Neural cell (in vitro differentiated cells): ENCODE results near the gene OR4M2. TPM values are rescaled to one million over a fixed set of nuclear protein-coding genes. Genes with fewer than 3 reads are reported as not detected.
"Not testable (repeated sequence)": the region's sequence is repeated elsewhere in the genome, so short reads cannot be mapped to it uniquely, and the experiment has no call there.

Experiments used
- H2AFZ ChIP-seq: fragments of 200-600, 300-800 bp; sonication (generic), shearing (Covaris generic); 2 replicates; pipeline ENCODE4 v1.6.0; 2014; ENCODE audit warnings: low read depth, mild to moderate bottlenecking, antibody characterized with exemption, low read length, moderate library complexity
- H3F3A ChIP-seq: fragments of 200-600 bp; shearing (Covaris generic); 2 replicates; pipeline ENCODE4 v1.6.1; 2016; ENCODE audit warnings: mild to moderate bottlenecking, moderate library complexity, mixed read lengths, antibody characterized with exemption, low read length; ENCODE audit not compliant: insufficient read depth, poor library complexity, severe bottlenecking
- H3K27ac ChIP-seq: fragments of 200-600, 300-800 bp; sonication (generic), shearing (Covaris generic); 2 replicates; pipeline ENCODE4 v1.5.1; 2014; ENCODE audit warnings: mild to moderate bottlenecking, low read length, moderate library complexity
- H3K27me3 ChIP-seq: fragments of 300-800, 200-600 bp; sonication (generic), shearing (Covaris generic); 2 replicates; pipeline ENCODE4 v1.6.0; 2014; ENCODE audit warnings: mild to moderate bottlenecking, low read depth, low read length, moderate library complexity; ENCODE audit not compliant: insufficient read depth
- H3K36me3 ChIP-seq: fragments of 300-800, 200-600 bp; sonication (generic), shearing (Covaris generic); 2 replicates; pipeline ENCODE4 v1.5.1; 2014; ENCODE audit warnings: mild to moderate bottlenecking, antibody characterized with exemption, low read length, moderate library complexity; ENCODE audit not compliant: insufficient read depth
- H3K4me2 ChIP-seq: fragments of 300-800, 200-600 bp; sonication (generic), shearing (Covaris generic); 2 replicates; pipeline ENCODE4 v1.6.0; 2014; ENCODE audit warnings: mild to moderate bottlenecking, low read length
- H3K4me3 ChIP-seq: fragments of 300-800, 200-600 bp; sonication (generic), shearing (Covaris generic); 2 replicates; pipeline ENCODE4 v1.5.1; 2014; ENCODE audit warnings: mild to moderate bottlenecking, low read length, moderate library complexity
- H3K79me2 ChIP-seq: fragments of 200-600 bp; shearing (Covaris generic); replicated peaks from 2 replicates; pipeline ENCODE4 v1.6.0; 2014; ENCODE audit warnings: mild to moderate bottlenecking, low read length, moderate library complexity; ENCODE audit not compliant: insufficient read depth
- H3K9ac ChIP-seq: fragments of 300-800, 200-600 bp; sonication (generic), shearing (Covaris generic); 2 replicates; pipeline ENCODE4 v1.6.1; 2016; ENCODE audit warnings: mild to moderate bottlenecking, low read length, mixed read lengths
- H3K9me2 ChIP-seq: fragments of 200-600 bp; shearing (Covaris generic); 2 replicates; pipeline ENCODE4 v1.6.1; 2016; ENCODE audit warnings: mild to moderate bottlenecking, low read length, mixed read lengths; ENCODE audit not compliant: insufficient read depth
- H3K9me3 ChIP-seq: fragments of 200-600, 300-800 bp; sonication (generic), shearing (Covaris generic); 2 replicates; pipeline ENCODE4 v1.6.1; 2016; ENCODE audit warnings: mild to moderate bottlenecking, mixed run types, low read length, moderate library complexity, mixed read lengths
- H4K20me1 ChIP-seq: fragments of 200-600 bp; shearing (Covaris generic); 2 replicates; pipeline ENCODE4 v1.6.1; 2016; ENCODE audit warnings: mild to moderate bottlenecking, mixed run types; ENCODE audit not compliant: insufficient read depth
- polyA minus RNA-seq: library from RNA; depleted of rRNA, polyadenylated mRNA; stranded (reverse); fragments of >200 nt; gene quantifications from 2 replicates; pipeline ENCODE4 v1.2.3, GENCODE V29; 2014
- polyA plus RNA-seq: library from polyadenylated mRNA; depleted of rRNA; stranded (reverse); fragments of >200 nt; gene quantifications from 2 replicates; pipeline ENCODE4 v1.2.3, GENCODE V29; 2014

OR4M2 gene, protein sequence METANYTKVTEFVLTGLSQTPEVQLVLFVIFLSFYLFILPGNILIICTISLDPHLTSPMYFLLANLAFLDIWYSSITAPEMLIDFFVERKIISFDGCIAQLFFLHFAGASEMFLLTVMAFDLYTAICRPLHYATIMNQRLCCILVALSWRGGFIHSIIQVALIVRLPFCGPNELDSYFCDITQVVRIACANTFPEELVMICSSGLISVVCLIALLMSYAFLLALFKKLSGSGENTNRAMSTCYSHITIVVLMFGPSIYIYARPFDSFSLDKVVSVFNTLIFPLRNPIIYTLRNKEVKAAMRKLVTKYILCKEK
- not detected in 2 replicates for polyA plus RNA-seq
- polyA minus RNA-seq, result not detected in 2 replicates

DNA sequence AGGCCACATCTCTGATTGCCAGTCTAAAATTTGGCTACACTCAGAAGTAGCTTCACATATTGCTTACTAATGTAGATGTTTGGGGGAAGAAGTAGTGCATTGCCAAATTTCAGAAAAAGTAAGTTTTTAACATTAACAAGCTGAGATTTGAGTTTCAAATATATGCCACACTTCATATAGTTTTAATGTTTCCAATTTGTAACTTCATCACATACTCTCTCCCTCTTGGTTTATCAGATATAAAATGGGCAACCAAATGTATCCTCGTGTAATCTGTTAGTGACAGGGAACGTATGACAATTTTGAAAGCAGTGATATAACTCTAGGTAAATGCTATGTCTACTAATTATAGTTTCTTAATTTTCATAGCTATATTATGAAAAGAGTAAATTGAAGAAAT, at the start of gene OR4M2:
Gene OR4M2 (plus strand): TSS at position 301 of the 400 bp plus-strand sequence. CDS start 98 bp downstream, at position 399.
- H3K27ac ChIP-seq, H3K79me2 ChIP-seq, H3K9me2 ChIP-seq, H3K4me3 ChIP-seq, H3K36me3 ChIP-seq, H3K4me2 ChIP-seq, H3K27me3 ChIP-seq, H4K20me1 ChIP-seq, H2AFZ ChIP-seq, H3F3A ChIP-seq, H3K9ac ChIP-seq, H3K9me3 ChIP-seq: not testable (repeated sequence)

DNA sequence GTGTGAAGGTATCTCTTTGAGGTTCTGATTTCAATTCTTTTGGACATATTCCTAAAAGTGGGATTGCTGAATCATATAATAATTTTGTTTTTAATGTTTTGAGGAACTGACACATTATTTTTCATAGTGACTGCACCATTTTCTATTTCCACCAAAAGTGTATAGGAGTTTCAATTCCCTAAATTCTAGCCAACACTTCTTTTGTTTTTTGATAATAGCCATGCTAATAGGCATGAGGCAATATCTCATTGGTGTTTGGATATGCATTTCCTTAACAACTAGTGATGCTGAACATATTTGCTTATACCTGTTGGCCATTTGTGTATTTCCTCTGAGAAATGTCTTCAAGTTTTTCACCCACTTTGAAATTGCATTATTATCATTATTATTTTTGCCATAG, 11.1 kb upstream of the OR4M2 start:
- not testable (repeated sequence) for H3K4me3 ChIP-seq, H3K9me3 ChIP-seq, H3K79me2 ChIP-seq, H3K36me3 ChIP-seq, H3K27me3 ChIP-seq, H3F3A ChIP-seq, H2AFZ ChIP-seq, H3K9ac ChIP-seq, H3K27ac ChIP-seq, H3K4me2 ChIP-seq, H4K20me1 ChIP-seq, H3K9me2 ChIP-seq

DNA sequence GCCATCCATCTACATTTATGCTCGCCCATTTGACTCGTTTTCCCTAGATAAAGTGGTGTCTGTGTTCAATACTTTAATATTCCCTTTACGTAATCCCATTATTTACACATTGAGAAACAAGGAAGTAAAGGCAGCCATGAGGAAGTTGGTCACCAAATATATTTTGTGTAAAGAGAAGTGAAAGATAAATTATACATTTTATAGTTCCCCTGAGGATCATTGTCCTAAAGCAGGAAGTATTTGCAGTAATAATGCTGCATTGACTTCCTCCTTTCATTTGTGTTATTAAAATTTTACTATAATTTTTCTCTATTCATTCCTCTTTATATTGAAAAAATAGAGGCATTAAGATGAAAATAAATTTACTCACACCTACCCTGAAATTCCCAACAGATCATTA, 1.1 kb downstream of the OR4M2 start:
- not testable (repeated sequence) for H3K27ac ChIP-seq

DNA sequence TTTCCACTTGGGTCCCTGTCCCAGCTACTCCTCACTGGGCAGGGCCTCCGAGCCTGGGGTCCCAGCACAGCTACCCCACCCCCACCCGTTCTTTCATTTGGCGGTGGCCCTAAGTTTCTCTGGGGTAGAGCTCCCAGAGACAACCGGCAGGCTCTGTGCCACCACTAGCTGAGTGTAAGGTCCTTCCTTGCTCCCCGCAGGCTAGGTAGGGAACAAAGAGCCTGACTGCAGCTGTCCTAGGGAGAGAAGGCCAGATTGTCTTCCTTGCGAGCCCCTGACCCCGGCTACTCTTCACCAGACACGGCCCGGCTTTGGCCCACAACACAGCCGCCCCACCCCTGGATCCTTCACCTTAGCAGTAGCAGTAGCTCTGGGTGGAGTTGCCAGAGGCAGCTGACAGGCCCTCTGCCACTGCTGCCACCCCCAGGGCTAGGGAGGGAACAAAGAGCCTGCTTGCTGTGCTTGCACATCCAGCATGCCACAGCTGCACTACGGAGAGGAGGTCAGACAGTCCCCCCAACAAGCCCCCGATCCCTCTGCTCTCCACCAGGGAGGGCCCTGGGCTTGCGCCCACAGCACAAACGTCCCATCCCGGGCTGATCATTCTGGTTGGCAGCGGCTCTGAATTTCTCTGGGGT, 18.4 kb downstream of the OR4M2 start:
- not testable (repeated sequence) for H3K9me3 ChIP-seq, H3F3A ChIP-seq, H3K4me3 ChIP-seq, H2AFZ ChIP-seq, H3K36me3 ChIP-seq, H3K9me2 ChIP-seq, H3K27me3 ChIP-seq, H4K20me1 ChIP-seq, H3K79me2 ChIP-seq, H3K4me2 ChIP-seq, H3K9ac ChIP-seq, H3K27ac ChIP-seq

More for the DNA sequence above, 1.1 kb downstream of the OR4M2 start:
- not testable (repeated sequence) for H3K79me2 ChIP-seq, H3K4me3 ChIP-seq, H3K27me3 ChIP-seq, H3K36me3 ChIP-seq, H4K20me1 ChIP-seq, H3K9ac ChIP-seq, H3K9me3 ChIP-seq, H3F3A ChIP-seq, H3K4me2 ChIP-seq, H3K9me2 ChIP-seq, H2AFZ ChIP-seq

DNA sequence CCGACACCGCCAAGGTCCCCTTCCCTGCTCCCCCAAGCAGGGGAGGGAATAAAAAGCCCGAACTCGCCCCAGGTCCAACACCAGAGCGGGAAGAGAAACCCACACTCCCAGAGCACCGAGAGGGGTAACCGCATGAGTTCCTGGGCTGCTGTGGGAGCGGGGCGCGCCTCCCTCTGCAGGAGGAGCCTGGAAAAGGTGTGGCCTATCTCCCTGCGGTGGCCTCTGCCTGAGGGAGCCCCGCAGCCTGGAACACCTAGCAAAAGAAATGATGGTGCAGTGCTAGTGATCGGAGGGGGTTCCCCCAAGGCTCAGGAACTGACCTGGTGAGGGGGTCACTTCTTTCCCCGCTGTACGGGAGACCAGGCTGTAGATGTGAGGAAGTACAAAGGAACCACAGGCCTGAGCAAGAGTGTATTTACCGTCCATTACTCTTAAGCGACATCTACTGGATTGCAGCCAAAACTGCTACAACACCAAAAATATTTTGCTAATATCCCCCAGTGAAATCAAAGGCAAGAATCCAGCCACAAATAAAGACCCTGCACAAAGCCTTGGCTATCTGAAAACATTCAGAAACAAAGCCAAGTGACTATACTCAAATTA, 19.1 kb downstream of the OR4M2 start:
- H3K9me2 ChIP-seq, H3K4me3 ChIP-seq, H3K9me3 ChIP-seq, H3K27me3 ChIP-seq, H3K9ac ChIP-seq, H2AFZ ChIP-seq, H3K27ac ChIP-seq, H3F3A ChIP-seq, H3K79me2 ChIP-seq, H4K20me1 ChIP-seq, H3K4me2 ChIP-seq, H3K36me3 ChIP-seq: not testable (repeated sequence)

DNA sequence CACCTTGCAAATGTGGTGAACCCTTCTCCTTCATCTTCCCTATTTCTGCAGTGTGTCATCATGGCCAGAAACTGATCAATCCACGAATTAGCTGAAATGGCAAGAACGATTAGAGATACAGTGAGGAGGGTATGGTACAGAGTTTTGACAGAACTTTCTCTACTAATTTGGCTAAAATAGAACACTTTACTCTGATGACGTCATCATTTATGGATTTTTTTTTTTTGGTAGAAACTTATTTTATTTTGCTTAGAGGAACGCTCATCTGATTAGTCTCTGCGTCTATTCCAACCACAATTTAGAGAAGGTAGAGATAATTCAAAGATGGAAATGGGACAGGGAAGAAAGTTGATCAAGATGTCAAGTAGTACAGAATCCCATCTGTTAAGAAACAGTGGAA, 41.7 kb downstream of the OR4M2 start:
- not testable (repeated sequence) for H3K9me2 ChIP-seq, H3K79me2 ChIP-seq, H3K27ac ChIP-seq, H3K9me3 ChIP-seq, H3F3A ChIP-seq, H4K20me1 ChIP-seq, H3K4me3 ChIP-seq, H3K4me2 ChIP-seq, H3K27me3 ChIP-seq, H3K9ac ChIP-seq, H3K36me3 ChIP-seq, H2AFZ ChIP-seq
